Thyroid gland (tissue), 4 donors: Measurements from ENCODE around the gene AKR1C8.

Source experiments
- POLR2A ChIP-seq, 2 donors: fragments of 450-650 bp; IDR thresholded peaks; one replicate each; pipeline ENCODE4 v1.6.1; 2017; ENCODE audit warnings: antibody characterized with exemption in 2 of 2, mild to moderate bottlenecking in 2 of 2, moderate library complexity in 1 of 2
- TF ChIP-seq, protein P1 (sequence below), 6 experiments: fragments of 200-600 bp in 3 of 6; fragments of 450-650 bp in 3 of 6; sonication (generic) in 3 of 6; IDR thresholded peaks; one replicate each; pipeline ENCODE4 v1.5.1; 2016 to 2019; ENCODE audit warnings: antibody characterized with exemption in 6 of 6, mild to moderate bottlenecking in 2 of 6, inconsistent platforms in 1 of 6, moderate library complexity in 1 of 6

DNA sequence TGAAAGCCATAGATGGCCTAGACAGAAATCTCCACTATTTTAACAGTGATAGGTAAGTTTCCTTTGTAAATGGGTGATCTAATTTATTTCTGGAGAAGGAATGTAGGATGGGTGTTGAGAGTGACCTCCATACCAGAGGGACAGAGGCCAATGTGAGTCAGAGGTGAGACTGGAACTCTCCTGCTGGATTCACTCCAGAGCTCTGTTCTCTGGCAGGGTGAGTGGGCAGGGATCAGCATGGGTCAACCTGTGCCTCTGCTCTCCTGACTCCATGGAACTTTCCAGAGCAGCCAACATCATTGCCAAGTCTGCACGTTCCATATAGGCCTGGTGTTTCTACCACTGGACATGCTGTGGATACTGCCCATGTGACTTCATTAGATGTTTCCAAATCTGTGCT is 79.3 kb downstream of the AKR1C8 start:
- TF ChIP-seq, protein P1, sequence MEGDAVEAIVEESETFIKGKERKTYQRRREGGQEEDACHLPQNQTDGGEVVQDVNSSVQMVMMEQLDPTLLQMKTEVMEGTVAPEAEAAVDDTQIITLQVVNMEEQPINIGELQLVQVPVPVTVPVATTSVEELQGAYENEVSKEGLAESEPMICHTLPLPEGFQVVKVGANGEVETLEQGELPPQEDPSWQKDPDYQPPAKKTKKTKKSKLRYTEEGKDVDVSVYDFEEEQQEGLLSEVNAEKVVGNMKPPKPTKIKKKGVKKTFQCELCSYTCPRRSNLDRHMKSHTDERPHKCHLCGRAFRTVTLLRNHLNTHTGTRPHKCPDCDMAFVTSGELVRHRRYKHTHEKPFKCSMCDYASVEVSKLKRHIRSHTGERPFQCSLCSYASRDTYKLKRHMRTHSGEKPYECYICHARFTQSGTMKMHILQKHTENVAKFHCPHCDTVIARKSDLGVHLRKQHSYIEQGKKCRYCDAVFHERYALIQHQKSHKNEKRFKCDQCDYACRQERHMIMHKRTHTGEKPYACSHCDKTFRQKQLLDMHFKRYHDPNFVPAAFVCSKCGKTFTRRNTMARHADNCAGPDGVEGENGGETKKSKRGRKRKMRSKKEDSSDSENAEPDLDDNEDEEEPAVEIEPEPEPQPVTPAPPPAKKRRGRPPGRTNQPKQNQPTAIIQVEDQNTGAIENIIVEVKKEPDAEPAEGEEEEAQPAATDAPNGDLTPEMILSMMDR (IDR thresholded peaks at IDR 0.05), result no peak
- TF ChIP-seq POLR2A (IDR thresholded peaks at IDR 0.05), result no peak
